Hematopoietic multipotent progenitor cell (in vitro differentiated cells): ENCODE measurements around the gene CDYL. TPM values are rescaled to one million over a fixed set of nuclear protein-coding genes. Genes with fewer than 3 reads are reported as not detected.
A peak's percentile ranks its signal among the peaks of the same experiment; 100 is the strongest.

ENCODE experiments used
- DNase-seq, 3 donors: peaks; one replicate each; pipeline ENCODE4 v3.0.0-alpha.2; 2011 to 2015; ENCODE audit warnings: low read depth in 2 of 3, low spot score in 2 of 3
- total RNA-seq: library from RNA; depleted of rRNA; stranded (reverse); fragments of >200 nt; gene quantifications from one replicate; pipeline ENCODE4 v1.2.3, GENCODE V29; 2012

Gene CDYL
- total RNA-seq, 1 donor = 53.1 TPM

DNA sequence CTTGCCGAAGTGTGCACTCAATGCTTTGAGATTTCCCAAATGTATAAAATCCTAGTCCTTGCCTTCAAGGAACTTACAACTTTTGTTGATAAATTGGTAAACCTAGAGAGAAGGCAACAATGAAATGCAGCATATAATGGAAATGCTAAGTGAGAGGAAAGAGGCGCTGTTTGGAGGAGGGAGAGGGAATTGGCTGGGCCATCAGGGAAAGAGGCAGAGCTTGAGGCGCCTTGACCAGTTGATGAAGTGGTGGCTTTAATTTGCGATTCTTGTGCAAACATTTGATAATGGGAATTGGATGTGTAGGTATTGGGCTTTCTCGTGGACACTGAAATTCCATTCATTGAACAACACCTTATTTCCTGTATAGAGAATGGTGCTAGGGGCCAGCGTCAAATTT, 1.9 kb upstream of the CDYL start:
- DNase-seq = no peak

DNA sequence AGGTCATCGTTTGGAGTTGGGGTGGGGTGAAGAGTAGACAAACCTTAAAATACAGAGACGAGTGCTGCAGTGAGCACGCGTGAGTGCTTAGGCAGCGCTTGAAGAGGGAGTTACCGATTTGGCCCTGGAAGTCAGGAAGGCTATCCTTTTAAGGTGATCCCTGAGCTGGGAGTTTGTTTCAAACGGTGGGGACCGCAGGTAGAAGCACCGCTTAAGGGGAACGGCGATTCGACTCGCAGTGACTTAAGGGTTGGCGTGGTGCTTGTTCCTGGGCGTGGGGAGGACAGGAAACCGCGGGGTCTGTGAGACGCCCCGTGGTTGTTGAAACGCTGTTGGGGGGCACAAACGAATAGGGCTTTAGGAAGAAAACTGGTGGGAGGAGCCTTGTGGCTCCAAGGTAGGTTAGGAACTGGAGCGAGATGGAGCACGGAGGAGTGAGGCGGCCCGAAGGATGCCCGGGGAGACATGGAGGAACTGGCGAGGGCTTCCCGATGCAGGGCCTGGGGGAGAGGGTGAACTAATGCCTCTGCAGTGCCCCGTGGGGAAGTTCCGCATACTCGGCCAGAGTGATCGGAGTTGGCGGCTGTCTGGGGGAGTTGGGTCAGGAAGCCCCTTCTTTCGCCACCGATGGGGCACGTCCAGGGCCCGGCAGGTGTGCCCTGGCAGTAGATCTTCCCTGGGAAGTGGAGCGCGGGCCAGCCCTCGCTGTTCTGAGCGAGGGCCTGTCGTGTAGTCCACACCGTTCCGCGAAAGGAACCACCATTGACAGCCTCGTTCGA, 1.3 kb upstream of the CDYL start:
- peak in 2 of 3 donors; percentile 49 to 64 for DNase-seq

DNA sequence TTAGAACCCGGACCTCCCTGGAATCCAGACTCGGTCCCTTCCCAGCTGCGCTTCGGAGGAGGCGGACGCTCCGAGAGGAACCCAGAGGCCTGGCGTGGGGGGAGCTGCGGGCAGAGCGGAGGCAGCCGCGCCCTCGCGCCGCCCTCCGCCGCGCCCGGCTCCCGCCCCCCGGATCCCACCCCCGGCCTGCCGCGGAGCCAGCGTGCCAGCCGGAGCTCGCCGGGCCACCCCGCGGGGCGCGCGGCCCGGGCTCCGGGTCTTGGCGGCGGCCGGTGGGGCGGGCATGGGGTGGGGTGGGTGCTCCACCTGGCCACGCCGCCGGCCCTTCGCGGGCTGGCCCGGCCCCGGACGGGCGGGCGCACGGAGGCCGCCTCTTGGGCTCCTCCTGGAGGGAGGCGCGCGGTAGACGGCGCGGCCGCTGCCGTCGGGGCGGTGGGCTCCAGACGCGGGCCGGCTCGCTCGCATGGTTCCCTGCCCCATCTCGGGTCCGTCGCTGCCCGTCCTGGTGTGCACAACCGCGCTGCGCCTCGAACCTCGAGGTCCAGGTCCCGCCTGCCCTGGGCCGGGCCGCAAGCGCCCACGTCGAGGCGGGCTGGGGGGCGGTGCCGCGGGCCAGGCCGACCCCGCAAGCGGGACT, 592 bp upstream of the CDYL start:
- DNase-seq = peak; percentile 63 to 91 (median 87)

DNA sequence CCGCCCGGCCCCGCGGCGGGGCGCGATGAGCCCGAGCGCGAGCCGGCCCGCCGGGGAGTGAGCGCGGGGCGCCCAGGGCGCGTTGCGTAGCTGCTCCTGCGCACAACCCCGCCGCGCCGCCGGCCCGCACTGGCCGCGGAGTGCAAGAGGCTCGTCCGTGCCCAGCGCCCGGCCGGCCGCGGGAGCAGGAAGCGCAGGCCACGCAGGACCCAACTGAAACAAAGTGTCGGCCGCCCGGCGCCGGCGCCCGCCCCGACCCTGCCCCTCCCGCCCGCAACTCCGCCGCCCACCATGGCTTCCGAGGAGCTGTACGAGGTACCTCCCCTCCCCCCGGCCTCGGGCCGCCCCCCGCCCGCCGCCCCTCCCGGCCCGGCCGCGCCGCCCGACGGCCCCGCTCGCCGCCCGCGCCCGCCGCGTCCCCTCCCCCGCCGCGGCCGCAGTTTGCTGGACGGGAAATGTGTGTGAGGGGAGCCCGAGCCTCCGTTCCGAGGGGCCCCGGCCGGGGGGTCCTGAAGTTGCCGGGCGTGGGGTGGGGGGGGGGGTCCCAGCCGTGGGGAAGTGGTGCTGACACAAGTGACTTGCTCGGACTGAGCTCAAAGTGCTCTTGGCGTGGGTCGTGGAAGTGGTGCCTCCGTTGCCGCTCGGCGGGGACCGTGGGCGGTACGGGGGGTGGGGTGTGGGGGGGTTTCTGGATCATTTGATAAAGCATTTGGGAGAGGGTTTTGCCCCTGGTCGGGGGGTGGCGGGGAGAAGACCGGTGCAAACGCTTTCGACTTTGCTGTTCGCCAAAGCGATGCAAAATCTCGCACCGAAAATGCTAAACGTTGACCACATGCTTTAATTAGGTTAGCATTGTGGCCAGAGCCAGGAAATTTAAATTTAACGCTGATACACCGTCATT, 539 bp downstream of the CDYL start:
- DNase-seq = peak in 2 of 3 donors; percentile 45 to 50

DNA sequence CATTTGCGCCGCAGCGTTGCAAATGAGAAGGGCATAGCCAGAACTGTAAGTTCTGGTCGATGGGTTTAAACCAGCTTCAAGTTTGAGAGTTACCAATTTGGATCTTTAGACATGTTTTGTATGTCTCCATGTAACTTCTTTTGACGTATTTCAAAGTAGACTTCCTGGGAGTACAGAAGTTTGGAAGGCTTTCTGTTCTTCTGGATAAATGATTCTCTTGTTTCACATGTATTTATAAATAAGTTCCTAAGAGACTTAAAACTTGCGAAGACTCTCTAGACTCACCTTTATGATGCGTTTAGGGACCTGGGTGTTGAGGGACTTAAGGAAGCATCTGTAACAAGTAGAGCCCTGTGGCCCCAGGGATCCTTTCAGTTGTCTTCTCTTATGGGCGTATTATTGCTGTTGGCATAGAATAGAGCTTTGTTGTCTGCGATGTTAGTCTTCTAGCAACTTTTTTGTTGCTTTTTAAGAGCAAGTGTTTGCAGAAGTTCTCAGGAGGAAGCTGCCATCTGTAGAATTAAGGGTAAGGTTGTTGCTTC, 1.3 kb downstream of the CDYL start:
- DNase-seq = peak in 1 of 3 donors; percentile 31

DNA sequence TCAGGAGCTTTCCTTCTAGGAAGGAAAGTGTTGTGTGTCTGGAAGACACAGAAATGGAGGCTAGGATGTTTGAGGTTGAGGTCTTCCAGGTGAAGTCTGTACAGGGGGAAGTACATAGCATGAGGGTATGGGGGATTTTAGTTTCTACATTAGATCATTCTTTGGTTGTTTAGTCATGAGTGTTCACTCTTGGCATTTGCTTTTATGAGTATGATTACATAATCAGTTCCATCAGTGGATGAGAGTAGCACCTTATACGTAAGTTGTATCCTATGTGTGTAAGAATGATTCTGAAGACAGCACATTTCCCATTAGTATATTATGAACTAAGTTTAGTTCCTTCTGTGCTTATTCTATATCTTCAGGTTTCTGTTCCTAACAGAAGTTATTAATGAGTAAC, 1.9 kb downstream of the CDYL start:
- DNase-seq = no peak

DNA sequence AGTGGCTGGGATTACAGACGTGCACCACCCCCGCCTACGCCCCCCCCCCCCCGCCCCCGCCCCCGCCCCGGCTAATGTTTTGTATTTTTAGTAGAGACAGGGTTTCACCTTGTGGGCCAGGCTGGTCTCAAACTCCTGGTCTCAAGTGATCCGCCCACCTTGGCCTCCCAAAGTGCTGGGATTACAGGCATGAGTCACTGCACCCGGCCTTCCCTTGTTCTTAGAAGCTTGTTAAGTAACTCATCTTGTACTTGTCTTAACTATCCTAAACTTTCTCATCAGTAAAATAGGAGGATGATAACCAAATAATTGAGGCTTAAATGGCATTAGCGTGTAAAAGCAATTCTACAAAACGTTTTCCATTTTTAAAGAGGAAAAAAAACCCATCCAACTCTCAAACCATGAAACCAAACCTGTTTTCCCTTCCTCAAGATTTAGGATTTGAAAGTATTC, 4.2 kb downstream of the CDYL start:
- DNase-seq = no peak

DNA sequence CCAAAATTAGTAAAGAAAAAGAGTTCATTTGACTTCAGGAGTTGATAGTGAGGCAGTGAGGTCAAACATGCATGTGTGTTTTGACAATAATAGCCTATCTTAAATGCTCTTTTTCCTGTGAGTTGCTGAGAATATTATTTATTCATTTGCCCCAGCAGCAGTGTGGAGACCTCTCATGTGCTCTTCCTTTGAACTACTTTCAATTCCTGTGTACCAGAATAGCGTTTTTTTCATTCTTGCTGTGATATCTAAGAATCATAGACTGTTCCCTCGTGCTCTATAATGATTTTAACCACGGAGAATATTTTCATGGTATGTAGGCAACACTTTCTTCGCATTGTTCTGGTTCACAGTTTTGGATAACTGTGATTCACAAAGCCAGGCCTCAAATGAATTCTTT, 5.2 kb downstream of the CDYL start:
- no peak for DNase-seq

DNA sequence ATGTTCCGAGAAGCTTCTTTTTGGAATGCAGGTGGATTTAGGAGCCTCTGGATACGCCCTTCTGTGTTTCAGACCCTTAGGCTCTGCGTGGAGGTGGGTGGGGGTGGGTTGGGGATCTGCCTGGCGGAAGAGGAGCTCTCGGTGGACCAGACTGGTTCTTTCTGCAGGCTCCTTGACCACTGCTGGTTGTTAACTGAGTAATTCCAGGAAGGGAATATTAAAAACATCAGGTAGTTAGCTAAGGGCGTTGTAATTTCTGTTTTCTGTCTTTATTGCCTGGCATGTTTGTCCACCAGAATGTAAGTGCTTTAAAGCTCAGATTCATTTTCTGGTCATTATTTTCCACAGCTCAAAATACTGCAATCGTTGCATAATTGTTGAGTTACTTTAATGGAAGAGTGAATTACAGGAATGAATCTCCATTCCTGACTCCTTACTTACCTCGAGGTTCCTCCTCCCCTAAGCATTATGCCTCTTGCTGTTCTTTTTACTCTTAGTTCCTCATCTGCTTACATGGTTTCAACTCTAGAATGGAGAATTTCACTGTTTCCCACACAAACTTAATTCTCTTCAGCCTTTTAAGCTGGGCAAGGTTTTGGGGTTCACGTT, 5.9 kb downstream of the CDYL start:
- no peak for DNase-seq

DNA sequence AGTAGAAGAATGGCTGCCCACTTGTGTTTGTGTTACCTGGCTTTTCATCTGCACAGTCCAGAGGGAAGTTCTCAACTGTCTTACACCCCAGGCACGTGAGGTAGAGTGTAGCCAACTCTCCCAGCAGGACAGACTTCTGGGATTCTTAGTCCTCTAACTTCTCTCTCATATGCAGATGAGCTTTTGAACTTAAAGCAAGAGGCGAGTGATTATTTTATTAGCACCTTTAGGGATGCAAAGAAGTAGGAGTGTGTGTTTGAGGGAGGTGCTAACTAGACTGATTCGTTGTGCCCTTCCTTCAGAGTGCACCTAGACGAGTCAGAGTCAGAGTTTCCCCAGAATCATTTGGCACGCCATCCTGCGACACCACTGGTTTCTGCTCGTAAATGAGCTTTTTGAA, 10.8 kb downstream of the CDYL start:
- no peak for DNase-seq

DNA sequence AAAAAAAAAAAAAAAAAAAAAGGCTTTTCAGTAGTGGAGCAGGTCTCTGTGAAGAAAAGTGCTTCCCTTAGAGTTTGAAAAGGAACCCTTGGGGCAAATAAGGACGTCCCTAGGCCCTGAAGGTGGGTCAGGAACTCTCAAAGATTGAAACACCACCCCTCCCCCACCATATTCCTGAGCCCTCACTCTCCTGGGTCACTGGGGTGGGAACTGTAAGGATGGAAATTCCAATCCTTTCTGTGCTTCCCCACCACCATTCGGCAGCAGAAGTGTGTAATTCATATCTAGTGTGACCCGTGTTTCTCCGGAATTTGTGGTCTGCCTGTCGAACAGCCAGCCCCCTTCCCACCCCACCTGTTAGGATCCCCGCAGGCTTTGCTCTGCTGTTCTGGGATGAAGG, 12.3 kb downstream of the CDYL start:
- no peak for DNase-seq

DNA sequence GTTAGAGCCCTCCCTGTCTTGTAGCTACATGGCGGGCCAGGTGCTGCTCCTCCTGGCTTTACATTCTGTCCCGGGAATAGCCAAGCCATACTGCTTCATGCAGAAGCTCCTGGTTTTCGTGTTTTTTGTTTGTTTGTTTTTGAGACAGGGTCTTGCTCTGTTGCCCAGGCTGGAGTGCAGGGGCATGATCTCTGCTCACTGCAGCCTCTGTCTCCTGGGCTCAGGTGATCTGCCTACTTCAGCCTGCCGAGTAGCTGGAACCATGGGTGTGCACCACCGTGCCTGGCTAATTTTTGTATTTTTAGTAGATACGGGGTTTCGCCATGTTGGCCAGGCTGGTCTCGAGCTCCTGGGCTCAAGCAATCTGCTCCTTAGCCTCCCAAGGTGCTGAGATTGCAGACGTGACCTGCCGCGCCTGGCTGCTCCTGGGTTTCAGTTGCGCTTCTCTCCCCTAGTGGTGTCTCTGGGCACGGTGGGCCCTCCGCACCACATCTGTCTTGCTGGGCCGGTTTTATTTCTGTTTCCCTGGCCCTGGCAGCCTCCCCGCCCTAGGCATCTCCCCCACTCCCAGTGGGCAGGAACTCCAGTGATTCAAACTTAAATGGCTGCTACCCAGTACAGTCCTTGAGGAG, 12.9 kb downstream of the CDYL start:
- no peak for DNase-seq

DNA sequence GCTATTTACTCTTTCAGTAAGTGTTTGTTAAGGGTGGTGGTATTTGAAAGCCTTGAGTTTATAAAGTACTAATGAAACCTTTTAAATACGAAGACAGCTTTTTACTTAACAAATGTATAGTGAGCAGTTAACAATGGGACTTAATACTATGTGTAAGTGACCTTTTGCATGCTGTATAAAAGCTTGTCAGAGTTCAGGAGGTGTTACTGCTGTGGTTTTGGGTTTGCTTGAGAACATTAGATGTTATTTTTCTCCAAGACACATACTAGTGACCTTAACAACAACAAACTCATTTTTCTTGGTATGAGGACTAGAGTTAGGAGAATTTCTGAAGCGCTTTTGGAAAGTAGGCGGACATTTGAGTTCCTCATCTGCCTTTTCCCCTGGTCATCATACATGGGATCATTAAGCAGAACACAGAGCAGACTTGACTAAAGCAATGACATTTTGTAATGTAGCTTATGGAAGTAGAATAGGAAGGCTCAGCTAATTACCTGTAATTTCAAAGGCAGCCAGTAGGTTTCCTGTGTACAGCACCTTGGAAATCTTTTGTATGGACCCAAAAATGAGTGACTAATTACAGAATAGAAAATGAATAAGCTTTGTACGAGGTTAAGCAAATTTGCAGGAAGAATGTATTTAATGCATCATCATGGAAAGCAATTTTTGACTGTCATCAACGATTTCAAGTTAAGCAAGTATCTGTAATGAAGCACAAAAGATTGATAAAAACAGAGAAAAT, 14.1 kb downstream of the CDYL start:
- no peak for DNase-seq

DNA sequence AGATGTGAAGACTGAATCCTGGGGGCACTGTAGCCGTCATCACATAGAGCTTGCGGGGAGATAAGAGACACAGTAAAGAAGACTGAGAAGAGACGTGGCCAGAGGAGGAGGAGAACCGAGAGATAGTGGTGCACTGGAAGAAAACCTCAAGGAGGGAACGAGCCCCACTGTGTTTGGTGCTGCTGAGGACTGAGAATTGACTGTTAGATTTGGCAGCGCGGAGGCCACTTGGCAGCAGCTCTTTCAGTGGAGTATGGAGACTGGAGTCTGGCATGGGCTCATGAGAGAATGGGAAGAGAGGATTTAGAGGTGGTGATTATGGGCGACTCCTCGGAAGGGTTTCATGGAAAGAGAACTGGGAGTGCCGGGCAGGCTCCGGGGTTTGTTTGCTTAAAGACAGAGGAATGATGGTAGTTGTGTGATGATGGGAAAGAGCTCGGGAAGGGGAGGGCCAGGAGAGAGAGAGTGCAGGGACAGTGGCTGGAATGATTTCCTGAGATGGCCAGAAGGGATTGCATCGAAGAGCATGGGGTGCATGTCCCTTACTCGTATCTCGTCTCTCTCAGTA, 18.0 kb downstream of the CDYL start:
- DNase-seq = no peak

DNA sequence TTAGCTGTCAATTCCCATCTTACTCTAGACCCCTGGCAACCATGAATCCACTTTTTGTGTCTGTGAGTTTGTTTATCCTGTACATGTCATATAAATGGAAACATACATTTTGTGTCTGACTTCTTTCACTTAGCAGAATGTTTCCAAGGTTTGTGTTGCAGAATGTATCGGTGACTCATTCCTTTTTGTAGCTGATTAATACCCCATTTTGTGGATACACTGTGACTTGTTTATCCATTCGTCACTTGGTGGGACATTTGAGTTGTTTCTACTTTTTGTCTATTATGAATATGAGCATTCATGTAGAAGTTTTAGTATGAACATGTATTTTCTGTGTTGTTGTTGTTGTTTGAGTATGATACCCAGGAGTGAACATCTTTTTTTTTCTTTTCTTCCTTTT, 21.4 kb downstream of the CDYL start:
- no peak for DNase-seq

DNA sequence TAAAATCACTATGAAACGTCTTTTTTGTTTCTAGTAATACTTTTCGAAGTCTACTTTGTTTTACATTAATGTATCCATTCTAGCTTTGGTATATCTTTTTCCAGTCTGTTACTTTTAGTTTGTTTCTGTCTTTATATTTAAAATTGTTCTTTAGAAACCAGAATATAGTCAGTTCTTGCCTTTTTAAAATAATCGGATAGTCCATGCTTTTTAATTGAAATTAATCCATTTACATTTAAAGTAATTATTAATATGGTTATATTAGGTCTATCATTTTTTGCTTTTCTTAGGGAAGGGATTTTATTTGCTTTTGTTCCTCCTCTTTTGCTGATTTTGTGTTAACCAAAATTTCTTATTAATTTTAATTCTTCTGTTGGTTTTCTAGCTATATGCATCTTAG, 23.7 kb downstream of the CDYL start:
- DNase-seq = no peak

DNA sequence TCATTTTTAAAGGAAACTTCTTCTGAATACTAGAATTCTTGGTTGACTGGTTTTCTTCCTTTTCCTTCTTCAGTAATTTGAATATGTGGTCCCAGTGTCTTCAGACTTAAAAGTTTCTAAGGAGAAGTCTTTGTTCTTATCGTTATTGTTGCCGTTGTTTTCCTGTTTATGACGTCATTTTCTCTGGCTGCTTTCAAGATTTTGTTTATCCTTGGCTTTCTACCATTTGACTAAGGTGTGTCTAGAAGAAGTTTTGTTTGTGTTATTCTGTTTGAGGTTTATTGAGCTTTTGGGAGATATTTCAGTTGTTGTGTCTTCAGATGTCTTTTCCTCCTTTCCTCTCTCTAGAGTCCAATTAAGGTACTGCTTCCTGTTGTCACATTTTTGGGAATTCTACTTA, 24.5 kb downstream of the CDYL start:
- DNase-seq = no peak

DNA sequence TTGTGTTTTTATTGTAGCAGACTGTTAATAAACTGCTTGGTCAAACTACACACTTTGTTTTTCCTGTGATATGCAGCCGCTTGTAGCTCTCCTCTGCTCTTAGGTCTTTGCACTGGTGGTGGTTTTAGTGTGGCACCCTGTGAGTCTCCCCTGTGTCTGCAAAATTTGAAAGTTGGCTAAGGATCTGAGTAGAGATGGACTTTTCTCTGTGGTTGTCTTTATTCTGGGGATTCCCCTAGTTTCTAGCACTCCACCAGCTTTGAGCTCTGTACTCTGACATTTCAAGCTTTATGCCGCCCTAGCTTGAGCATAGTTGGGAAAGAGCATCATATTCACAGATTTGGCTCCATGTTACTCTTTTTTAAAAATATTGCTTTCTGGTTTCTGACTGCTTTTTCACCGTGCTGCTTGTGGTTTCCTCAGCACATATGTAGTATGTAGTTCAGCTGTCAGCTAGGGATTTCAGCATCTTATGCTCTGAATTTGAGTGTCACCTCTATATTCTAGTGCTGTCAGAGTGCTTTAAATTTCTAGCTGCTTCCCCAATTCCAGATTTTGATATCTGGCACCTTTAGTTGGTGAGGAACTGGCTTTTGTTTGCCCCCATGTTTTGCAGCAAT, 25.4 kb downstream of the CDYL start:
- no peak for DNase-seq
